Endodermal cell (in vitro differentiated cells): ENCODE measurements around the gene MALT1. TPM values are rescaled to one million over a fixed set of nuclear protein-coding genes. Genes with fewer than 3 reads are reported as not detected.

Source experiments
- DNase-seq: peaks from one replicate; pipeline ENCODE4 v3.0.0-alpha.2; 2017
- H3K27ac ChIP-seq: 2 replicates; pipeline ENCODE4 v1.5.1; 2013; ENCODE audit warnings: mild to moderate bottlenecking, low read depth, low read length, moderate library complexity
- H3K27me3 ChIP-seq: 2 replicates; pipeline ENCODE4 v1.6.1; 2013; ENCODE audit warnings: mild to moderate bottlenecking, low read length, moderate library complexity; ENCODE audit not compliant: insufficient read depth, control insufficient read depth, poor library complexity, severe bottlenecking
- H3K36me3 ChIP-seq: 2 replicates; pipeline ENCODE4 v1.7.0; 2013; ENCODE audit warnings: mild to moderate bottlenecking, low read length, moderate library complexity; ENCODE audit not compliant: control insufficient read depth, insufficient read depth
- H3K4me1 ChIP-seq: one replicate; pipeline ENCODE4 v1.7.0; 2013; ENCODE audit warnings: low read length; ENCODE audit not compliant: control insufficient read depth, insufficient read depth
- H3K4me3 ChIP-seq: 2 replicates; pipeline ENCODE4 v1.5.1; 2013; ENCODE audit warnings: mild to moderate bottlenecking, low read length, moderate library complexity
- H3K9ac ChIP-seq: 2 replicates; pipeline ENCODE4 v1.6.1; 2013; ENCODE audit warnings: mild to moderate bottlenecking, low read length, moderate library complexity; ENCODE audit not compliant: poor library complexity, severe bottlenecking; ENCODE audit errors: extremely low read depth
- H3K9me3 ChIP-seq: 2 replicates; pipeline ENCODE4 v1.6.1; 2013; ENCODE audit warnings: mild to moderate bottlenecking, low read length, moderate library complexity; ENCODE audit not compliant: control insufficient read depth
- H3K27ac Mint-ChIP-seq: 2 replicates; pipeline ENCODE4 v1.8.0; 2020; ENCODE audit warnings: mixed read lengths
- H3K27me3 Mint-ChIP-seq: 2 replicates; pipeline ENCODE4 v1.8.0; 2021; ENCODE audit warnings: mild to moderate bottlenecking, mixed read lengths; ENCODE audit not compliant: insufficient read depth
- H3K36me3 Mint-ChIP-seq: 2 replicates; pipeline ENCODE4 v1.8.0; 2020; ENCODE audit warnings: low read depth, mixed read lengths
- H3K4me1 Mint-ChIP-seq: 2 replicates; pipeline ENCODE4 v1.8.0; 2020; ENCODE audit warnings: mixed read lengths
- H3K4me3 Mint-ChIP-seq: 2 replicates; pipeline ENCODE4 v1.8.0; 2020; ENCODE audit warnings: mild to moderate bottlenecking, moderate library complexity, mixed read lengths
- H3K9me3 Mint-ChIP-seq: 2 replicates; pipeline ENCODE4 v1.8.0; 2020; ENCODE audit warnings: mild to moderate bottlenecking, mixed read lengths
- WGBS, 2 experiments: methylation state at CpG; one replicate each; pipeline versions ENCODE4 v1.1.5 to v1.1.7; 2013; ENCODE audit warnings: missing lambda C conversion rate in 2 of 2, mixed read lengths in 1 of 2; ENCODE audit not compliant: insufficient coverage in 1 of 2, insufficient read length in 1 of 2; 5-methylcytosine and 5-hydroxymethylcytosine counted together
- total RNA-seq, 2 donors: library from RNA; stranded (reverse); fragmentation: NEBNext Ultra II Directional in 1 of 2; extraction: Animal tissue kit (Norgen Biotek cat#: 25700) in 1 of 2; gene quantifications; 2 replicates in 1 of 2; 3 replicates in 1 of 2; pipeline ENCODE4 v1.2.1, GENCODE V29; 2021
- TF ChIP-seq, protein P1 (sequence below): fragments of 200-600 bp; sonication (generic); conservative IDR thresholded peaks from 2 replicates; pipeline ENCODE4 v1.5.0; 2021; ENCODE audit warnings: antibody characterized with exemption, mild to moderate bottlenecking

The MALT1 gene
- total RNA-seq, 2 donors from 2014 or later = 14.0 to 22.1 TPM

GRCh38 chr18:58730618-58731017 is 59.4 kb downstream of the MALT1 start:
- Histone ChIP-seq H3K27ac (no peak overlapping the region), H3K4me1 (no peaks in the 10 kb centered on the region), H3K36me3 (peaks cover 35% of the 10 kb centered on the region), H3K4me3 (no peak overlapping the region), H3K27me3 (no peaks in the 10 kb centered on the region), H3K9ac (no peak overlapping the region), H3K9me3 (no peaks in the 10 kb centered on the region)
- H3K4me3 Mint-ChIP-seq = no peak overlapping the region
- H3K36me3 Mint-ChIP-seq = peaks cover 5% of the 10 kb centered on the region
- 94 to 100% methylated on average over 1 to 2 of the region's 2 CpGs for WGBS, 2 experiments
- DNase-seq = no peak
- H3K27ac Mint-ChIP-seq = no peak overlapping the region
- no peaks in the 10 kb centered on the region for H3K9me3 Mint-ChIP-seq
- no peaks in the 10 kb centered on the region for H3K27me3 Mint-ChIP-seq
- TF ChIP-seq, protein P1, sequence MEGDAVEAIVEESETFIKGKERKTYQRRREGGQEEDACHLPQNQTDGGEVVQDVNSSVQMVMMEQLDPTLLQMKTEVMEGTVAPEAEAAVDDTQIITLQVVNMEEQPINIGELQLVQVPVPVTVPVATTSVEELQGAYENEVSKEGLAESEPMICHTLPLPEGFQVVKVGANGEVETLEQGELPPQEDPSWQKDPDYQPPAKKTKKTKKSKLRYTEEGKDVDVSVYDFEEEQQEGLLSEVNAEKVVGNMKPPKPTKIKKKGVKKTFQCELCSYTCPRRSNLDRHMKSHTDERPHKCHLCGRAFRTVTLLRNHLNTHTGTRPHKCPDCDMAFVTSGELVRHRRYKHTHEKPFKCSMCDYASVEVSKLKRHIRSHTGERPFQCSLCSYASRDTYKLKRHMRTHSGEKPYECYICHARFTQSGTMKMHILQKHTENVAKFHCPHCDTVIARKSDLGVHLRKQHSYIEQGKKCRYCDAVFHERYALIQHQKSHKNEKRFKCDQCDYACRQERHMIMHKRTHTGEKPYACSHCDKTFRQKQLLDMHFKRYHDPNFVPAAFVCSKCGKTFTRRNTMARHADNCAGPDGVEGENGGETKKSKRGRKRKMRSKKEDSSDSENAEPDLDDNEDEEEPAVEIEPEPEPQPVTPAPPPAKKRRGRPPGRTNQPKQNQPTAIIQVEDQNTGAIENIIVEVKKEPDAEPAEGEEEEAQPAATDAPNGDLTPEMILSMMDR = no peak
- no peaks in the 10 kb centered on the region for H3K4me1 Mint-ChIP-seq

DNA sequence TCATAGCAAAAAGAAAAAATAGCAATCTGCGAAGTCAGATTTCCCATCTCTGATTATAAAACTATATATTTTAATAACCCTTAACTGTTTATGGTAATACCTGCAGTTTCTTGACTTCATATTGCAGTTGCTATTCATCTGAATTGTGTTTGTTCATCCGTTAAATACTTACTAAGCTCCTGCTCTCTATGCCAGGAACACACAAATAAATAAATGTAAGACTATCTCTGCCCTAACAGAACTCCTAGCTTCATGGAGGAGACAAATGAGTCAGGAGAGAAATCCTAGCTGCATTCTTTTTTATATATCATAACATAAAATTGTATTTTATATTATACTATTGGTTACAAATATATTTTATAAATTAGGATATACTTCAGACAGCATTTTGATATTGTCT is 61.2 kb downstream of the MALT1 start:
- H3K27ac Mint-ChIP-seq = no peak overlapping the region
- Histone ChIP-seq H3K4me1 (no peaks in the 10 kb centered on the region), H3K27ac (no peak overlapping the region), H3K36me3 (peaks cover 45% of the 10 kb centered on the region), H3K4me3 (no peak overlapping the region), H3K9me3 (no peaks in the 10 kb centered on the region), H3K27me3 (no peaks in the 10 kb centered on the region), H3K9ac (no peak overlapping the region)
- DNase-seq = no peak
- TF ChIP-seq, protein P1 = no peak
- no peaks in the 10 kb centered on the region for H3K9me3 Mint-ChIP-seq
- H3K4me1 Mint-ChIP-seq = no peaks in the 10 kb centered on the region
- no peak overlapping the region for H3K4me3 Mint-ChIP-seq
- no peaks in the 10 kb centered on the region for H3K27me3 Mint-ChIP-seq
- H3K36me3 Mint-ChIP-seq = peaks cover 17% of the 10 kb centered on the region
- WGBS, 2 experiments = 100% methylated on average over 1 of the region's 2 CpGs

DNA sequence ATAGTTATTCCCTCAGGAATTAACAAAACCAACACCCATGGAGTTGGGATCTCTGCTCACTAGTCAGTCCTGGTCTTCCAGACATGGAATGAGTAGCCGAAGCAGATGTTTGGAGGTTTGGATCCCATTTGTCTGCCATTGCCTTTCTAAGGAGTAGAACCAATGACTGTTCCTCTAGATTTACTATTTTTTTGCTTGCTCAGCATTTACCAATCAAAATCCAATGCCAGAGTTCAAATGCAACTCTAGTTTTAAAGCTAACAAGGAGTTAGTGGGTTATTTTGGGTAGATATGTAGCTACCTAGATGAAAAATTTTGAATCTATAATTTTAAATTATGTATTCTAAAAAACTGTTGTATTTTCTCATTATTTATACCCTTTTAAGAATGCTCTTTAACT is 62.6 kb downstream of the MALT1 start:
- WGBS, 2 experiments = 93% methylated on average over 1 of the region's 1 CpG; no CpG with 5 or more reads in 1 of the 2 experiments
- DNase-seq = no peak
- Histone ChIP-seq H3K4me3 (no peak overlapping the region), H3K36me3 (peaks cover 47% of the 10 kb centered on the region), H3K9ac (no peak overlapping the region), H3K9me3 (no peaks in the 10 kb centered on the region), H3K27me3 (no peaks in the 10 kb centered on the region), H3K27ac (no peak overlapping the region), H3K4me1 (no peaks in the 10 kb centered on the region)
- H3K9me3 Mint-ChIP-seq = no peaks in the 10 kb centered on the region
- no peaks in the 10 kb centered on the region for H3K4me1 Mint-ChIP-seq
- H3K4me3 Mint-ChIP-seq = no peak overlapping the region
- no peak overlapping the region for H3K27ac Mint-ChIP-seq
- TF ChIP-seq, protein P1 = no peak
- H3K27me3 Mint-ChIP-seq = no peaks in the 10 kb centered on the region
- H3K36me3 Mint-ChIP-seq = peaks cover 24% of the 10 kb centered on the region
